K562 (cell line): ENCODE data around the gene ERVW-1. TPM values are rescaled to one million over a fixed set of nuclear protein-coding genes. Genes with fewer than 3 reads are reported as not detected.

Experiments
- ERF ChIP-seq: fragments of 450-650 bp; formaldehyde crosslinking; IDR thresholded peaks from 2 replicates; pipeline ENCODE4 v1.4.0; 2020; ENCODE audit warnings: mild to moderate bottlenecking, mixed read lengths
- GTF2E2 ChIP-seq: fragments of 200-800 bp; sonication (Bioruptor generic); IDR thresholded peaks from 2 replicates; pipeline ENCODE4 v1.6.1; 2016; ENCODE audit warnings: missing genetic modification characterization, missing compliant biosample characterization
- NR2C2 ChIP-seq, 2 experiments: fragments of 200-800 bp in 1 of 2; sonication (Bioruptor generic) in 1 of 2; sonication (generic) in 1 of 2; formaldehyde crosslinking in 1 of 2; IDR thresholded peaks; 2 replicates each; pipeline versions ENCODE4 v1.6.1 to v1.8.0; 2016 to 2022; ENCODE audit warnings: mild to moderate bottlenecking in 1 of 2, missing compliant biosample characterization in 1 of 2, missing genetic modification characterization in 1 of 2, missing genetic modification reagents in 1 of 2
- OTX1 ChIP-seq: fragments of 450-650 bp; formaldehyde crosslinking; IDR thresholded peaks from 2 replicates; pipeline ENCODE4 v1.4.0; 2022; ENCODE audit warnings: mild to moderate bottlenecking
- PCBP1 ChIP-seq: fragments of 200-400 bp; formaldehyde crosslinking; IDR thresholded peaks from 2 replicates; pipeline ENCODE4 v1.6.1; 2018; ENCODE audit warnings: mild to moderate bottlenecking, low read depth, low read length; ENCODE audit not compliant: poor library complexity, severe bottlenecking
- RBM15 ChIP-seq: fragments of 200-400 bp; formaldehyde crosslinking; IDR thresholded peaks from 2 replicates; pipeline ENCODE4 v1.6.1; 2018; ENCODE audit warnings: mild to moderate bottlenecking, low read length, moderate library complexity; ENCODE audit not compliant: insufficient read depth
- SETDB1 ChIP-seq: IDR thresholded peaks from one replicate; pipeline ENCODE4 v1.6.1; 2012; ENCODE audit warnings: low read length, control low read depth, inconsistent platforms
- ZBTB26 ChIP-seq: fragments of 450-650 bp; formaldehyde crosslinking; IDR thresholded peaks from 2 replicates; pipeline ENCODE4 v1.4.0; 2022; ENCODE audit warnings: missing genetic modification characterization
- ZBTB49 ChIP-seq: sonication (generic); formaldehyde crosslinking; IDR thresholded peaks from 2 replicates; pipeline ENCODE4 v1.8.0; 2022; ENCODE audit warnings: missing genetic modification reagents, mild to moderate bottlenecking, borderline replicate concordance
- ZMIZ1 ChIP-seq, 2 experiments: fragments of 150-350 bp in 1 of 2; IDR thresholded peaks; 2 replicates each; pipeline ENCODE4 v1.6.1; 2012 to 2016; ENCODE audit warnings: low read depth in 2 of 2, low read length in 2 of 2, mild to moderate bottlenecking in 1 of 2, moderate library complexity in 1 of 2
- ZNF280A ChIP-seq: fragments of 450-650 bp; IDR thresholded peaks from 2 replicates; pipeline ENCODE4 v1.6.1; 2018; ENCODE audit warnings: mild to moderate bottlenecking, low read depth; ENCODE audit not compliant: partially characterized antibody
- ZNF395 ChIP-seq: fragments of 200-800 bp; sonication (Bioruptor generic); IDR thresholded peaks from 2 replicates; pipeline ENCODE4 v1.6.1; 2017; ENCODE audit warnings: missing genetic modification characterization, missing compliant biosample characterization
- ZNF644 ChIP-seq: fragments of 200-800 bp; sonication (Bioruptor generic); IDR thresholded peaks from 2 replicates; pipeline ENCODE4 v1.6.1; 2016; ENCODE audit warnings: low read depth, missing genetic modification characterization, missing compliant biosample characterization
- ZNF778 ChIP-seq: fragments of 450-650 bp; formaldehyde crosslinking; IDR thresholded peaks from 2 replicates; pipeline ENCODE4 v1.4.0; 2020; ENCODE audit warnings: mild to moderate bottlenecking, moderate library complexity
- polyA plus RNA-seq, 8 experiments: library from polyadenylated mRNA; depleted of rRNA in 4 of 8; stranded (reverse) in 5 of 8; unstranded in 3 of 8; fragments of >200 nt; fragmentation: Nextera tagmentation in 2 of 8; fragmentation: Illumina TruSeq in 1 of 8; extraction: Ambion mirVana in 2 of 8; extraction: Trizol in 1 of 8; gene quantifications; 2 replicates each; pipeline versions ENCODE4 v1.2.1 to v1.2.3, GENCODE V29; 2011 to 2014; ENCODE audit warnings: inconsistent platforms in 1 of 8, missing spikeins in 1 of 8
- total RNA-seq, 7 experiments: library from RNA; depleted of rRNA in 6 of 7; stranded (reverse); fragments of >200 nt in 6 of 7; fragmentation: Illumina TruSeq in 2 of 7; extraction: Trizol in 2 of 7; gene quantifications; 2 replicates each; pipeline versions ENCODE4 v1.2.1 to v1.2.3, GENCODE V29; 2011 to 2021; ENCODE audit warnings: low replicate concordance in 1 of 7

Gene ERVW-1
- total and polyA plus RNA-seq, 9 of the 15 experiments (the other 6 are each of a cell fraction or from before 2014, with no cell fraction given), result not detected

- TF ChIP-seq ZMIZ1 (IDR thresholded peaks at IDR 0.05; ENCODE audit: low read depth in 2 of 2, low read length in 2 of 2), result peak in 1 of 2 experiments; percentile 70; a peak in 1 of 4 replicates
- 0 out of 2 replicates have a peak, but pooled peaks have one; percentile 25 for TF ChIP-seq NR2C2 (CRISPR knock-in tag; IDR thresholded peaks at IDR 0.05)
- peak; percentile 44; the same call in 1 of the 2 replicates for TF ChIP-seq NR2C2 (tag; IDR thresholded peaks at IDR 0.05)
- TF ChIP-seq ERF (CRISPR knock-in tag), result no peak
- no peak for TF ChIP-seq ZNF280A
- peak; percentile 60 for TF ChIP-seq OTX1 (CRISPR knock-in tag)
- TF ChIP-seq ZNF778 (CRISPR knock-in tag), result no peak
- 0 out of 2 replicates have a peak, but pooled peaks have one; percentile 27 for TF ChIP-seq ZBTB49 (CRISPR knock-in tag)
- TF ChIP-seq ZNF644, result no peak; the same call in 1 of the 2 replicates
- no peak for TF ChIP-seq ZBTB26 (CRISPR knock-in tag)
- peak; percentile 95; the same call in 1 of the 2 replicates for TF ChIP-seq GTF2E2 (tag)
- peak; percentile 40 for TF ChIP-seq PCBP1
- TF ChIP-seq RBM15, result no peak
- TF ChIP-seq ZNF395 (CRISPR knock-in tag), result peak; percentile 57; the same call in 1 of the 2 replicates
- TF ChIP-seq SETDB1, result no peak
Observed at GRCh38 chr7:92447345-92448204, 30.2 kb downstream of the ERVW-1 start, which contains the start of gene GATAD1 (continued).
